ENCODE measurements around the gene EN2. TPM values are rescaled to one million over a fixed set of nuclear protein-coding genes. Genes with fewer than 3 reads are reported as not detected.

Gene EN2
- total and polyA plus RNA-seq, 2 of the 4 experiments (the other 2 are of a cell fraction) = not detected

GRCh38 chr7:155414547-155415492 is 43.1 kb upstream of the EN2 start:
- no peaks in the 10 kb centered on the region for H3K27me3 ChIP-seq (ENCODE audit: control insufficient read depth, insufficient read depth, low read length)
- H3K9me3 ChIP-seq (ENCODE audit: control insufficient read depth, insufficient read depth, low read length) = no peaks in the 10 kb centered on the region
- no peak overlapping the region for H2AFZ ChIP-seq (replicated peaks; ENCODE audit: low read length, poor library complexity)
- no peak overlapping the region for H3K23ac ChIP-seq (ENCODE audit: low read depth, low read length)
- H2BK15ac ChIP-seq (ENCODE audit: low read depth, low read length) = no peak overlapping the region
- ATAC-seq (ENCODE audit: low read depth) = no peak
- 74% methylated on average over 6 of the region's 24 CpGs; no CpG with 5 or more reads in 1 of the 2 experiments for WGBS, 2 experiments (ENCODE audit: extremely low coverage in 2 of 2, insufficient read length in 1 of 2)
- no peak overlapping the region for H3K9ac ChIP-seq (ENCODE audit: low read depth, low read length)
- no peaks in the 10 kb centered on the region for H3K36me3 ChIP-seq (ENCODE audit: control insufficient read depth, insufficient read depth, low read length)
- H3K4ac ChIP-seq (ENCODE audit: low read depth, low read length) = no peak overlapping the region
- ChIA-PET CTCF (no interaction called here), POLR2A (ENCODE audit: unreplicated experiment) (no interaction called here)
- no peak overlapping the region for H3K4me2 ChIP-seq (ENCODE audit: low read depth, low read length)
- no peak overlapping the region for H3K18ac ChIP-seq (ENCODE audit: low read depth, low read length)
- no peak overlapping the region for H3K4me3 ChIP-seq (ENCODE audit: insufficient read depth, low read depth, low read length)
- H2BK5ac ChIP-seq (ENCODE audit: low read depth, low read length, poor library complexity, severe bottlenecking) = no peak overlapping the region
- no peak overlapping the region for H3K14ac ChIP-seq (replicated peaks; ENCODE audit: low read depth, low read length)
- no peaks in the 10 kb centered on the region for H3K9me1 ChIP-seq (ENCODE audit: insufficient read depth, low read length)
- no peak overlapping the region for H2AK9ac ChIP-seq (replicated peaks; ENCODE audit: low read depth, low read length, poor library complexity)
- BruUV-seq (replicated peaks) = no TSS peak
- dilution Hi-C loops (cut with HindIII; ENCODE audit: low sequenced_read_pairs, unreplicated experiment) (no loop called here), intact Hi-C loops (cut with micrococcal nuclease) (no loop called here), in situ Hi-C loops (cut with MboI; ENCODE audit: low sequenced_read_pairs) (no loop called here)
- no peak overlapping the region for H2BK20ac ChIP-seq (ENCODE audit: low read depth, low read length)
- no peak overlapping the region for H4K91ac ChIP-seq (ENCODE audit: insufficient read depth, low read depth, low read length)
- no peak overlapping the region for H2AK5ac ChIP-seq (ENCODE audit: low read depth, low read length)
- H2BK120ac ChIP-seq (ENCODE audit: low read depth, low read length) = no peak overlapping the region
- no peaks in the 10 kb centered on the region for H4K20me1 ChIP-seq (ENCODE audit: insufficient read depth, low read length)
- no peak for DNase-seq
- H4K5ac ChIP-seq (ENCODE audit: low read depth, low read length) = no peak overlapping the region
- H3K4me1 ChIP-seq (ENCODE audit: control insufficient read depth, insufficient read depth, low read length) = no peaks in the 10 kb centered on the region
- no peaks in the 10 kb centered on the region for H3K79me1 ChIP-seq (ENCODE audit: low read depth in 1 of 2, low read length in 2 of 2)
- no peak overlapping the region for H3K56ac ChIP-seq (ENCODE audit: extremely low read depth, insufficient read depth, low read length)
- no peak overlapping the region for H4K8ac ChIP-seq (ENCODE audit: low read depth in 2 of 2, low read length in 2 of 2)
- no peak overlapping the region for H3K27ac ChIP-seq (ENCODE audit: insufficient read depth, low read length)
- TF ChIP-seq CHD1 (IDR thresholded peaks at IDR 0.05; ENCODE audit: low read depth, low read length) = no peak
- no peak for TF ChIP-seq RCOR1 (IDR thresholded peaks at IDR 0.05; ENCODE audit: insufficient replicate concordance, low read length)
- TF ChIP-seq NFE2L2 (IDR thresholded peaks at IDR 0.05; ENCODE audit: low read depth, low read length) = no peak
- TF ChIP-seq ELK1 (IDR thresholded peaks at IDR 0.05; ENCODE audit: borderline replicate concordance, low read depth, low read length) = no peak
- no peak for TF ChIP-seq RAD21 (IDR thresholded peaks at IDR 0.05; ENCODE audit: low read length)
- TF ChIP-seq MXI1 (IDR thresholded peaks at IDR 0.05; ENCODE audit: borderline replicate concordance, low read depth, low read length) = no peak
- TF ChIP-seq MAZ (IDR thresholded peaks at IDR 0.05; ENCODE audit: borderline replicate concordance, low read depth, low read length) = no peak
- TF ChIP-seq CTCF (conservative IDR thresholded peaks at IDR 0.05; ENCODE audit: low read depth, low read length) = no peak
- TF ChIP-seq BHLHE40 (IDR thresholded peaks at IDR 0.05; ENCODE audit: low read depth, low read length) = no peak
- no peak for TF ChIP-seq SMC3 (IDR thresholded peaks at IDR 0.05; ENCODE audit: low read depth, low read length)
- TF ChIP-seq USF2 (IDR thresholded peaks at IDR 0.05; ENCODE audit: low read depth, low read length) = no peak
- no peak for TF ChIP-seq RFX5 (IDR thresholded peaks at IDR 0.05; ENCODE audit: low read depth, low read length)
- TF ChIP-seq POLR2A (IDR thresholded peaks at IDR 0.05; ENCODE audit: low read depth, low read length) = no peak
- TF ChIP-seq CEBPB (IDR thresholded peaks at IDR 0.05; ENCODE audit: low read depth, low read length) = no peak
- no peak for TF ChIP-seq MAFK (IDR thresholded peaks at IDR 0.05; ENCODE audit: low read depth, low read length)
